Ishikawa (cell line): ENCODE results near the gene CSNK2A2.

Experiments
- CEBPB ChIP-seq: IDR thresholded peaks from 2 replicates; pipeline ENCODE4 v1.6.1; 2012
- EP300 ChIP-seq: IDR thresholded peaks from 2 replicates; pipeline ENCODE4 v1.6.1; 2012; ENCODE audit warnings: borderline replicate concordance
- FOXM1 ChIP-seq: IDR thresholded peaks from 2 replicates; pipeline ENCODE4 v1.6.1; 2012; ENCODE audit warnings: low read depth, borderline replicate concordance
- RAD21 ChIP-seq: IDR thresholded peaks from 2 replicates; pipeline ENCODE4 v1.6.1; 2012; ENCODE audit warnings: low read depth
- TAF1 ChIP-seq: IDR thresholded peaks from 2 replicates; pipeline ENCODE4 v1.6.1; 2012; ENCODE audit warnings: low read depth, mild to moderate bottlenecking
- TCF12 ChIP-seq: IDR thresholded peaks from 2 replicates; pipeline ENCODE4 v1.6.1; 2012; ENCODE audit warnings: low read depth
- TEAD4 ChIP-seq: IDR thresholded peaks from 2 replicates; pipeline ENCODE4 v1.6.1; 2012
- YY1 ChIP-seq: IDR thresholded peaks from 2 replicates; pipeline ENCODE4 v1.6.1; 2012; ENCODE audit warnings: low read depth
- TF ChIP-seq, protein P1 (sequence below): IDR thresholded peaks from 2 replicates; pipeline ENCODE4 v1.6.1; 2012
- TF ChIP-seq, protein P2 (sequence below): IDR thresholded peaks from 2 replicates; pipeline ENCODE4 v1.6.1; 2012; ENCODE audit warnings: low read depth, mild to moderate bottlenecking
- TF ChIP-seq, protein P3 (sequence below): IDR thresholded peaks from 2 replicates; pipeline ENCODE4 v1.6.1; 2012

DNA sequence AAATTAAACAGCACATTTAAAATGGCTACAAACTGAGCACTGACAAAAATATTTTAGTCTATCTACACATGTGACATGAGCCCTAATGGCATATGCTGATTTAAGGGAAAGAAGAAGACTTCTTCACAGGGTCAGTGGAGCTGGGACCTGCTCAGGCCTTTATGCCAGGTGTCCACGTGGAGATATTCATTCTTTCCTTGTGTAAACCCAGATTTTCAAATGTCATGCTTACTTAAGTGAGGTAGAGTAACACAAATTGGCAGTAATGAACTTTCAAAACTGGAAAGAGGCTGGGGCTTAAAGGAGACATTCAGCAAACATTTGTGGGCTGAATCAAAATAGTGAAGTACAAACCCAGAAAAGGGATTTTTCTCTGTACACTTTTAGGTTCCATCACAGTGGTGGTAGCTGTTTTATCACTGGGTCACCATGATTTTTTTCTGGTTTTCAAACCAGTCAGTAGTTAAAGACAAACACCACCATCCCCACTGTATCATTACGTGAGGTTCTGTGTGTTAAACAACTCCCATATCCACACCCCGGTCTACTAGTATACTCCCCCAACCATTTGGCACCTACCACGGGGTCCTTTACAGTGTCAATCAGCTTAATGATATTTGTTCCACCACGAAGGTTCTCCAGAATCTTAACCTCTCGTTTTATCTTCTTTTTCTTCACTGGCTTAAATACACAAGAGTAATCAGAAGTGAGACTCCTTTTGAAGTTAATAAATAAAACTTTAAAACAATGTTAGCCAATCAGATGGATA, 11.5 kb downstream of the CSNK2A2 start:
- TF ChIP-seq TEAD4 = no peak
- TF ChIP-seq EP300 = no peak
- TF ChIP-seq TAF1 = no peak
- TF ChIP-seq CEBPB = no peak
- TF ChIP-seq, protein P1, sequence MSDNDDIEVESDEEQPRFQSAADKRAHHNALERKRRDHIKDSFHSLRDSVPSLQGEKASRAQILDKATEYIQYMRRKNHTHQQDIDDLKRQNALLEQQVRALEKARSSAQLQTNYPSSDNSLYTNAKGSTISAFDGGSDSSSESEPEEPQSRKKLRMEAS = no peak
- TF ChIP-seq RAD21 = no peak
- no peak for TF ChIP-seq FOXM1
- TF ChIP-seq, protein P2, sequence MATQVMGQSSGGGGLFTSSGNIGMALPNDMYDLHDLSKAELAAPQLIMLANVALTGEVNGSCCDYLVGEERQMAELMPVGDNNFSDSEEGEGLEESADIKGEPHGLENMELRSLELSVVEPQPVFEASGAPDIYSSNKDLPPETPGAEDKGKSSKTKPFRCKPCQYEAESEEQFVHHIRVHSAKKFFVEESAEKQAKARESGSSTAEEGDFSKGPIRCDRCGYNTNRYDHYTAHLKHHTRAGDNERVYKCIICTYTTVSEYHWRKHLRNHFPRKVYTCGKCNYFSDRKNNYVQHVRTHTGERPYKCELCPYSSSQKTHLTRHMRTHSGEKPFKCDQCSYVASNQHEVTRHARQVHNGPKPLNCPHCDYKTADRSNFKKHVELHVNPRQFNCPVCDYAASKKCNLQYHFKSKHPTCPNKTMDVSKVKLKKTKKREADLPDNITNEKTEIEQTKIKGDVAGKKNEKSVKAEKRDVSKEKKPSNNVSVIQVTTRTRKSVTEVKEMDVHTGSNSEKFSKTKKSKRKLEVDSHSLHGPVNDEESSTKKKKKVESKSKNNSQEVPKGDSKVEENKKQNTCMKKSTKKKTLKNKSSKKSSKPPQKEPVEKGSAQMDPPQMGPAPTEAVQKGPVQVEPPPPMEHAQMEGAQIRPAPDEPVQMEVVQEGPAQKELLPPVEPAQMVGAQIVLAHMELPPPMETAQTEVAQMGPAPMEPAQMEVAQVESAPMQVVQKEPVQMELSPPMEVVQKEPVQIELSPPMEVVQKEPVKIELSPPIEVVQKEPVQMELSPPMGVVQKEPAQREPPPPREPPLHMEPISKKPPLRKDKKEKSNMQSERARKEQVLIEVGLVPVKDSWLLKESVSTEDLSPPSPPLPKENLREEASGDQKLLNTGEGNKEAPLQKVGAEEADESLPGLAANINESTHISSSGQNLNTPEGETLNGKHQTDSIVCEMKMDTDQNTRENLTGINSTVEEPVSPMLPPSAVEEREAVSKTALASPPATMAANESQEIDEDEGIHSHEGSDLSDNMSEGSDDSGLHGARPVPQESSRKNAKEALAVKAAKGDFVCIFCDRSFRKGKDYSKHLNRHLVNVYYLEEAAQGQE = no peak
- TF ChIP-seq YY1 = no peak
- no peak for TF ChIP-seq TCF12
- TF ChIP-seq, protein P3, sequence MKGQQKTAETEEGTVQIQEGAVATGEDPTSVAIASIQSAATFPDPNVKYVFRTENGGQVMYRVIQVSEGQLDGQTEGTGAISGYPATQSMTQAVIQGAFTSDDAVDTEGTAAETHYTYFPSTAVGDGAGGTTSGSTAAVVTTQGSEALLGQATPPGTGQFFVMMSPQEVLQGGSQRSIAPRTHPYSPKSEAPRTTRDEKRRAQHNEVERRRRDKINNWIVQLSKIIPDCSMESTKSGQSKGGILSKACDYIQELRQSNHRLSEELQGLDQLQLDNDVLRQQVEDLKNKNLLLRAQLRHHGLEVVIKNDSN = no peak
